K562 (cell line): ENCODE measurements around the gene FKBP15. TPM values are rescaled to one million over a fixed set of nuclear protein-coding genes. Genes with fewer than 3 reads are reported as not detected.

ENCODE experiments used
- ATAC-seq: fragments of 200-7000 bp; cut with Tn5 transposase; 3 replicates; pipeline ENCODE4 v1.9.1; 2020; ENCODE audit warnings: moderate library complexity
- BruUV-seq: library from RNA; stranded (reverse); fragments of 400-500 nt; replicated peaks from 2 replicates; lab custom pipeline; 2021; lab: Mats Ljungman, UMichigan
- CTCF ChIA-PET: fragments of 300-600 bp; formaldehyde crosslinking; extraction: SDS; loops from one replicate; lab custom pipeline; 2021; ENCODE audit warnings: low intra/inter-chr PET ratio; lab: Yijun Ruan, JAX
- POLR2A ChIA-PET: fragments of 300-600, 350-650 bp; sonication (Branson Sonifier 250); formaldehyde crosslinking; extraction: SDS; loops from one replicate; lab custom pipeline; 2021; ENCODE audit warnings: antibody characterized with exemption, inconsistent platforms; lab: Yijun Ruan, JAX
- DNase-seq, 4 experiments: peaks; one replicate each; pipeline versions ENCODE4 v3.0.0 to v3.0.0-alpha.2; 2011 to 2018; ENCODE audit warnings: low spot score in 3 of 4, mixed read lengths in 3 of 4; ENCODE audit errors: extremely low read depth in 1 of 4
- FAIRE-seq: peaks from 2 replicates; lab custom pipeline; 2011; peaks lifted over from hg19 to GRCh38; lab: Jason Lieb, UNC
- H2AFZ ChIP-seq: 2 replicates; pipeline ENCODE4 v1.6.0; 2011; ENCODE audit warnings: low read depth, low read length, control low read depth, inconsistent platforms
- H3K27ac ChIP-seq: fragments of 200-600 bp; 3 replicates; pipeline ENCODE4 v1.8.0; 2011; ENCODE audit warnings: low read depth, mild to moderate bottlenecking, control low read depth, inconsistent platforms, low read length, moderate library complexity, mixed read lengths; ENCODE audit errors: extremely low read depth
- H3K27me3 ChIP-seq, 2 experiments: fragments of 300-600 bp in 1 of 2; 2 replicates in 1 of 2; 3 replicates in 1 of 2; pipeline versions ENCODE4 v1.6.0 to v1.8.0; 2011; ENCODE audit warnings: inconsistent platforms in 2 of 2, low read length in 2 of 2, mild to moderate bottlenecking in 1 of 2, mixed read lengths in 1 of 2, moderate library complexity in 1 of 2; ENCODE audit not compliant: control insufficient read depth in 2 of 2, insufficient read depth in 2 of 2
- H3K36me3 ChIP-seq: fragments of 300-600 bp; 3 replicates; pipeline ENCODE4 v1.8.0; 2011; ENCODE audit warnings: mild to moderate bottlenecking, low read length, inconsistent platforms; ENCODE audit not compliant: control insufficient read depth, insufficient read depth
- H3K4me1 ChIP-seq, 2 experiments: fragments of 200-600 bp in 1 of 2; replicated peaks in 1 of 2; 2 replicates in 1 of 2; 3 replicates in 1 of 2; pipeline versions ENCODE4 v1.5.1 to v1.8.0; 2011; ENCODE audit warnings: inconsistent platforms in 2 of 2, low read length in 2 of 2, mild to moderate bottlenecking in 1 of 2, mixed read lengths in 1 of 2, moderate library complexity in 1 of 2; ENCODE audit not compliant: control insufficient read depth in 2 of 2, insufficient read depth in 2 of 2
- H3K4me2 ChIP-seq: 2 replicates; pipeline ENCODE4 v1.6.1; 2011; ENCODE audit warnings: low read length, control low read depth, inconsistent platforms, mixed read lengths; ENCODE audit not compliant: insufficient read depth
- H3K4me3 ChIP-seq: fragments of 200-600 bp; sonication (generic), shearing (Covaris generic); 2 replicates; pipeline ENCODE4 v1.5.1; 2016; ENCODE audit warnings: control low read depth, inconsistent platforms
- H3K79me2 ChIP-seq: fragments of 200-600 bp; 3 replicates; pipeline ENCODE4 v1.8.0; 2011; ENCODE audit warnings: low read length, inconsistent platforms; ENCODE audit not compliant: control insufficient read depth, insufficient read depth
- H3K9ac ChIP-seq, 2 experiments: 2 replicates each; pipeline versions ENCODE4 v1.6.0 to v1.6.1; 2011; ENCODE audit warnings: low read depth in 2 of 2, low read length in 2 of 2, control low read depth in 1 of 2, inconsistent platforms in 1 of 2, mild to moderate bottlenecking in 1 of 2, mixed read lengths in 1 of 2; ENCODE audit not compliant: insufficient read depth in 1 of 2
- H3K9me1 ChIP-seq: one replicate; pipeline ENCODE4 v1.6.0; 2011; ENCODE audit warnings: inconsistent platforms, mild to moderate bottlenecking, low read length, moderate library complexity; ENCODE audit not compliant: control insufficient read depth, insufficient read depth
- H3K9me3 ChIP-seq: replicated peaks from 2 replicates; pipeline ENCODE4 v1.5.1; 2011; ENCODE audit warnings: low read depth, low read length, inconsistent platforms; ENCODE audit not compliant: control insufficient read depth, insufficient read depth
- H4K20me1 ChIP-seq: replicated peaks from 2 replicates; pipeline ENCODE4 v1.6.1; 2011; ENCODE audit warnings: low read length, inconsistent platforms, mixed read lengths; ENCODE audit not compliant: control insufficient read depth, insufficient read depth
- ATF6 ChIP-seq: sonication (generic); formaldehyde crosslinking; IDR thresholded peaks from 2 replicates; pipeline ENCODE4 v1.4.0; 2020; ENCODE audit warnings: mild to moderate bottlenecking, missing genetic modification reagents
- CGGBP1 ChIP-seq: fragments of 250-450 bp; sonication (Bioruptor Pico); IDR thresholded peaks from 2 replicates; pipeline ENCODE4 v1.9.0; 2021; ENCODE audit warnings: mild to moderate bottlenecking
- DNMT1 ChIP-seq: fragments of 450-650 bp; IDR thresholded peaks from 2 replicates; pipeline ENCODE4 v1.6.1; 2016; ENCODE audit warnings: antibody characterized with exemption, mild to moderate bottlenecking
- ESRRB ChIP-seq: fragments of 250-450 bp; sonication (Bioruptor Pico); IDR thresholded peaks from 2 replicates; pipeline ENCODE4 v1.5.0; 2020; ENCODE audit warnings: mild to moderate bottlenecking, moderate library complexity, borderline replicate concordance
- GABPB1 ChIP-seq: sonication (generic); formaldehyde crosslinking; IDR thresholded peaks from 2 replicates; pipeline ENCODE4 v1.8.0; 2022; ENCODE audit warnings: mild to moderate bottlenecking, missing genetic modification reagents
- GATAD2A ChIP-seq: fragments of 450-650 bp; IDR thresholded peaks from 2 replicates; pipeline ENCODE4 v1.6.1; 2017
- HMBOX1 ChIP-seq: sonication (generic); IDR thresholded peaks from 2 replicates; pipeline ENCODE4 v1.6.1; 2016
- HMG20B ChIP-seq: fragments of 250-450 bp; sonication (Bioruptor Pico); IDR thresholded peaks from 2 replicates; pipeline ENCODE4 v1.5.0; 2021; ENCODE audit warnings: mild to moderate bottlenecking
- MTA3 ChIP-seq: fragments of 450-650 bp; formaldehyde crosslinking; IDR thresholded peaks from 2 replicates; pipeline ENCODE4 v1.6.1; 2017; ENCODE audit warnings: mild to moderate bottlenecking, borderline replicate concordance
- MTF1 ChIP-seq: fragments of 250-450 bp; sonication (Bioruptor Pico); IDR thresholded peaks from 2 replicates; pipeline ENCODE4 v1.9.0; 2021; ENCODE audit warnings: moderate library complexity, mild to moderate bottlenecking, inconsistent platforms, borderline replicate concordance
- NFRKB ChIP-seq: fragments of 450-650 bp; IDR thresholded peaks from 2 replicates; pipeline ENCODE4 v1.6.1; 2016; ENCODE audit warnings: low read depth
- RFX7 ChIP-seq: fragments of 250-450 bp; sonication (Bioruptor Pico); IDR thresholded peaks from 2 replicates; pipeline ENCODE4 v1.5.1; 2021; ENCODE audit warnings: mild to moderate bottlenecking
- SAFB ChIP-seq: fragments of 200-400 bp; formaldehyde crosslinking; IDR thresholded peaks from 2 replicates; pipeline ENCODE4 v1.6.1; 2017; ENCODE audit warnings: low read depth, low read length, borderline replicate concordance
- SNIP1 ChIP-seq: fragments of 450-650 bp; IDR thresholded peaks from 2 replicates; pipeline ENCODE4 v1.7.1; 2017; ENCODE audit warnings: low read depth, mild to moderate bottlenecking
- SRSF1 ChIP-seq: fragments of 200-400 bp; formaldehyde crosslinking; IDR thresholded peaks from 2 replicates; pipeline ENCODE4 v1.6.1; 2017; ENCODE audit warnings: mild to moderate bottlenecking, low read depth, low read length, moderate library complexity
- TCF15 ChIP-seq: fragments of 250-450 bp; sonication (Bioruptor Pico); IDR thresholded peaks from 2 replicates; pipeline ENCODE4 v1.8.0; 2022; ENCODE audit warnings: moderate library complexity, mild to moderate bottlenecking, inconsistent platforms
- XRCC3 ChIP-seq: fragments of 450-650 bp; IDR thresholded peaks from 2 replicates; pipeline ENCODE4 v1.6.1; 2017; ENCODE audit warnings: mild to moderate bottlenecking, moderate library complexity
- ZBTB8A ChIP-seq: fragments of 450-650 bp; IDR thresholded peaks from 2 replicates; pipeline ENCODE4 v1.6.1; 2018; ENCODE audit warnings: mild to moderate bottlenecking, moderate library complexity; ENCODE audit not compliant: partially characterized antibody
- ZFP1 ChIP-seq: fragments of 450-650 bp; formaldehyde crosslinking; IDR thresholded peaks from 2 replicates; pipeline ENCODE4 v1.4.0; 2020; ENCODE audit warnings: mild to moderate bottlenecking, mixed read lengths
- ZNF23 ChIP-seq: fragments of 250-450 bp; sonication (Bioruptor Pico); IDR thresholded peaks from 2 replicates; pipeline ENCODE4 v1.4.0; 2020; ENCODE audit warnings: mild to moderate bottlenecking
- ZNF445 ChIP-seq: fragments of 250-450 bp; sonication (Bioruptor Pico); IDR thresholded peaks from 2 replicates; pipeline ENCODE4 v1.4.0; 2020; ENCODE audit warnings: low read depth, mild to moderate bottlenecking, moderate library complexity
- WGBS: fragments of 100-300 bp; shearing (Covaris generic); methylation state at CpG from one replicate; pipeline ENCODE4 v1.1.6; 2016; ENCODE audit warnings: low coverage, mixed read lengths; ENCODE audit not compliant: insufficient coverage; ENCODE audit errors: missing lambda C conversion rate; 5-methylcytosine and 5-hydroxymethylcytosine counted together
- in situ Hi-C: fragments of 300-500 bp; cut with MboI; formaldehyde crosslinking; loops from 4 replicates; pipeline ENCODE4 v1.15.0; 2018; ENCODE audit warnings: inconsistent platforms, mixed read lengths
- intact Hi-C: fragments of 100-400 bp; cut with micrococcal nuclease; formaldehyde crosslinking; loops from 2 replicates; pipeline ENCODE4 v1.14.2; 2022
- polyA plus RNA-seq, 8 experiments: library from polyadenylated mRNA; depleted of rRNA in 4 of 8; stranded (reverse) in 5 of 8; unstranded in 3 of 8; fragments of >200 nt; fragmentation: Nextera tagmentation in 2 of 8; fragmentation: Illumina TruSeq in 1 of 8; extraction: Ambion mirVana in 2 of 8; extraction: Trizol in 1 of 8; gene quantifications; 2 replicates each; pipeline versions ENCODE4 v1.2.1 to v1.2.3, GENCODE V29; 2011 to 2014; ENCODE audit warnings: inconsistent platforms in 1 of 8, missing spikeins in 1 of 8
- total RNA-seq, 7 experiments: library from RNA; depleted of rRNA in 6 of 7; stranded (reverse); fragments of >200 nt in 6 of 7; fragmentation: Illumina TruSeq in 2 of 7; extraction: Trizol in 2 of 7; gene quantifications; 2 replicates each; pipeline versions ENCODE4 v1.2.1 to v1.2.3, GENCODE V29; 2011 to 2021; ENCODE audit warnings: low replicate concordance in 1 of 7

Gene FKBP15
- total and polyA plus RNA-seq, 9 of the 15 experiments (the other 6 are each of a cell fraction or from before 2014, with no cell fraction given) = 8.7 to 38.0 (median 18.9) TPM

- Histone ChIP-seq H3K36me3 (peaks cover 8% of the 10 kb centered on the region; the same call in 1 of the 3 replicates), H3K9me3 (no peaks in the 10 kb centered on the region), H3K27me3 (no peaks in the 10 kb centered on the region), H3K79me2 (no peaks in the 10 kb centered on the region), H3K4me3 (no peak overlapping the region), H3K27ac (no peak overlapping the region), H3K9ac (no peak overlapping the region), H3K4me2 (no peak overlapping the region), H3K4me1 (peaks cover 3 to 8% of the 10 kb centered on the region in 2 experiments; a peak in 4 of 5 replicates), H2AFZ (no peak overlapping the region), H4K20me1 (no peaks in the 10 kb centered on the region), H3K9me1 (no peaks in the 10 kb centered on the region)
- no TSS peak for BruUV-seq
- ATAC-seq (peak; percentile 6; the same call in 2 of the 3 replicates), DNase-seq (peak in 1 of 4 experiments; percentile 45), FAIRE-seq (no peak)
- in situ Hi-C loops (no loop called here), intact Hi-C loops (no loop called here)
- CTCF ChIA-PET = no interaction called here
- WGBS = 22% methylated on average over 7 of the region's 7 CpGs
- POLR2A ChIA-PET = interaction anchor here (0.6 to 0.8 kb wide), 2 partner anchors 13 to 611 kb away, joined by 3 read pairs; no protein-coding TSS in a partner anchor
- TF ChIP-seq GABPB1 (CRISPR knock-in tag) = no peak
- TF ChIP-seq DNMT1 = no peak
- TF ChIP-seq MTF1 (CRISPR knock-in tag) = no peak
- TF ChIP-seq ZFP1 (CRISPR knock-in tag) = no peak
- no peak for TF ChIP-seq NFRKB
- TF ChIP-seq HMBOX1 = peak; percentile 43; the same call in 1 of the 2 replicates
- TF ChIP-seq GATAD2A = no peak
- no peak for TF ChIP-seq MTA3
- TF ChIP-seq ZNF23 (CRISPR knock-in tag) = no peak
- TF ChIP-seq ESRRB = no peak
- no peak for TF ChIP-seq ATF6 (CRISPR knock-in tag)
- no peak for TF ChIP-seq RFX7 (CRISPR knock-in tag)
- TF ChIP-seq SRSF1 = no peak
- TF ChIP-seq SAFB = no peak
- TF ChIP-seq TCF15 (CRISPR knock-in tag) = no peak
- no peak for TF ChIP-seq CGGBP1 (CRISPR knock-in tag)
- no peak for TF ChIP-seq HMG20B (CRISPR knock-in tag)
- TF ChIP-seq SNIP1 = no peak
- no peak for TF ChIP-seq ZBTB8A
- TF ChIP-seq ZNF445 (CRISPR knock-in tag) = no peak
- no peak for TF ChIP-seq XRCC3
These were observed 65.0 kb downstream of the FKBP15 start for GRCh38 chr9:113155911-113156588.
